SK-N-DZ (cell line): Measurements from ENCODE around the gene KIAA1671.

Experiments used
- DNase-seq: peaks from one replicate; pipeline ENCODE4 v3.0.0-alpha.2; 2015; ENCODE audit warnings: low spot score

KIAA1671 gene

DNA sequence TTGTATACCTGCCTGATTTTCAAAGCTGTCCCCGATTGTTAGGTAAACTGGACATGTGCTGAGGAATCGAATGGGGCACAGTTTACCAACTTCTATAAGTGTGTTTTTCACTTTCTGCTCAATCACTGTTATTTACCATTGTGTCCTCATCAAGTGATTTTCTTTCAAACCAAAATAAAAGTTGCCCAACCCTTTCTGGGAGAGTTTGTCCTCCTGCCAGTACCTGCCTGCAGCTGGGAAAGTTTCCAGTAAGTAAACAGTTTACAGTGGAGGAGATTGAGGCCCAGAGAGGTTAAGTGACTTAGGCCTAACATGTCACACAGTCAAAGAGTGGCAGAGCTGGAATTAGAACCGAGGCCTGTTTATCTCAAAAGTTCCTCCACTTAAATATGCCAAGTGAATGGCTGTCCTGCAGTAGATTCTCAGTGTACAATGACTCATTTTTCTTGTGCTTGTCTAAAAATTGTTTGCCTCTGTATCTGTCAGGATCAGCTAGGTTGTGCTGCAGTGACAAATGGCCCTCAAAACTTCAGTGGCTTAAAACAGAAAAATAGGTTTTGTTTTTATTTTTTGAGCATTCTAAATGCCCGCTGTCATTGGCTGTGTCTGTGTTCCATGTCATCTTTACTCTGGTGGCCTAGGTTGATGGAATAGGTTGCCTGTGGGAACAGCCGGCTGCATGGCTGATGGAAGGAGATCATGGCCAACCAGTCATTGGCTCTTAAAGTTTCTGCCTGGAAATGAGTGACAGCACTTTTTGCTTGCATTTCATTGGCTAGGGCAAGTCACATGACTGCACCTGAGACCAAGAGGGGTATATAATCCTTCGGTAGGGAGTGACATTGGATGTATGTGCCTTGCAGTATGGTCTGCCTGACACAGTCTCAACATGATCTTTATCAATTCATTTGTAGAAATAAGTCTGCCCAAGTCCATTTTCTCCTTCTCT, 185.3 kb downstream of the KIAA1671 start:
- DNase-seq, result peak; percentile 24

DNA sequence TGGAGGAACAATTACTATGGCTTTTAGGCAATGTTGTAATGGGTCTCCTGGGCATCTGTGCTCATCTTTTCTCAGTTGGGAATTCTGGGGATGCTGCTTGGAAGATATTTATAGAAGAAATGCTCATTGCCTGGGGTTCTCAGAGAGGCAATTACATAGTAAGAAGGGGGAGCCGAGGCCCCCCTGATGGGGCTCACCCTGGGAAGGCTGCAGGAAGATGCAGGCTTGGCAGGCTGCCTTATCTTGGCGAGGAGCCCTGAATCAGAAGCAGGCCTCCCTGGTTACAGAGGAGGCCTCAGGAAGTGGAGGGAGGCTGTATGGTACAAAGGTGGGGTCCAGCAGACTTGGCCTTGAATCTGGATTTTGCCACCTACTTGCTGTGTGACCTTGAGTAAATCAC, 186.5 kb downstream of the KIAA1671 start:
- DNase-seq, result no peak

- peak; percentile 78 for DNase-seq
These were observed 189.6 kb downstream of the KIAA1671 start for GRCh38 chr22:25142102-25142501.

DNA sequence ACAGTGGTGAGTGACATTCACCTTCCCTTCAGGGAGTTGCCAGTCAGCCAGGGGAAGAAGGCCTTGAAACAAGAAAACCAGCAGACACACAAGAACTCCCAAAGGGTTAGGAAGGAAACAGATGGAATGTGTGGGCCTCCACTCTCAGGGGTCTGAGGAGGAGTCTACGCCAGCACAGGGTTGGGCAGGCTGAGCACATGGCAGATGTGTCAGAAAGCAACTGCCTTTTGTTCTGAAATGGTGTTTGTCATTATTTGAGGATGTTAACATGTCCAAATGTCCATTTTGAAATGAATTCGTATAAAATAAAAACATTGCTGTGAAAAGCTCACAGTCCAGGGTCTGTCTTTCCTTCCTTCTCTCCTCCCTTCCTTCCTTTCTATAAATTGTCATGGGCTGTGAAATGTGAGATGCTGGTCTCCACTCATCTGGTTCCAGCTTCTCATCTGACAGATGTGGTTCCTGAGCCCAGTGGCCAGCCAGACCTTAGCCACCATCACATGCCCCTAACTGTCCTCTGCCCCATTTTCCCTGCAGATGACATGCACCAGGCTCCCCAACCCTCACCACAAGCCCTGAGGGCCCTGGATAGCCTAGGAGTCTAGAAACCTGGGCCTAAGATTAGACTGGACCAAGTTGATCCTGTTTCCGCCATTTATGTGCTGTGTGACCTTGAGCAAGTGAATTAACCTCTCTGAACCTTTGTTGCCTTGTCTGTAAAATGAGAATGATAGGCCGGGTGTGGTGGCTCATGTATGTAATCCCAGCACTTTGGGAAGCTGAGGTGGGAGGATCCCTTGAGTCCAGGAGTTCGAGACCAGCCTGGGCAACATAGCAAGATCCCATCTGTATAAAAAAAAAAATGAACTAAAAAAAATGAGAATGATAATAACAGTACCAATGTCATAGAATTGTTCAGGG, 190.9 kb downstream of the KIAA1671 start:
- no peak for DNase-seq

- DNase-seq, result no peak
These were observed 192.0 kb downstream of the KIAA1671 start for GRCh38 chr22:25144522-25144921.

DNA sequence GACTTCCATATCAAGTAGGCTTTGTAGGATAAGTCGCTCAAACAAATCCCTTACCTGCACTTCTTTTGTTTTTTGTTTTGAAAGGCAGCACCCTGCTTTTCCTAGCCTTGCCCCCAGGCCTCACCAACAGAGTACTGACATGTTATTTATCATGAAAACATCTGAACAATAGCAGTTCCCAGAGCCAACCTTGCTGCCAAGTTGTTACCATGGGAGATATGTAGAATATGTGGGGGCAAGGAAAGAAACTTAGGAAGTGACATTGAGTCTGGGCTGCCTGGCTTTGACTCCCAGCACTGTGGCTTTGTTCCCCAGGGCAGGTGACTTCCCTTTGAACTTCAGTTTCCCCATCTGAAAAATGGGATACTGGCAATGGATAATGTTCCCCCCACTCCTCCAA, 193.8 kb downstream of the KIAA1671 start:
- no peak for DNase-seq

DNA sequence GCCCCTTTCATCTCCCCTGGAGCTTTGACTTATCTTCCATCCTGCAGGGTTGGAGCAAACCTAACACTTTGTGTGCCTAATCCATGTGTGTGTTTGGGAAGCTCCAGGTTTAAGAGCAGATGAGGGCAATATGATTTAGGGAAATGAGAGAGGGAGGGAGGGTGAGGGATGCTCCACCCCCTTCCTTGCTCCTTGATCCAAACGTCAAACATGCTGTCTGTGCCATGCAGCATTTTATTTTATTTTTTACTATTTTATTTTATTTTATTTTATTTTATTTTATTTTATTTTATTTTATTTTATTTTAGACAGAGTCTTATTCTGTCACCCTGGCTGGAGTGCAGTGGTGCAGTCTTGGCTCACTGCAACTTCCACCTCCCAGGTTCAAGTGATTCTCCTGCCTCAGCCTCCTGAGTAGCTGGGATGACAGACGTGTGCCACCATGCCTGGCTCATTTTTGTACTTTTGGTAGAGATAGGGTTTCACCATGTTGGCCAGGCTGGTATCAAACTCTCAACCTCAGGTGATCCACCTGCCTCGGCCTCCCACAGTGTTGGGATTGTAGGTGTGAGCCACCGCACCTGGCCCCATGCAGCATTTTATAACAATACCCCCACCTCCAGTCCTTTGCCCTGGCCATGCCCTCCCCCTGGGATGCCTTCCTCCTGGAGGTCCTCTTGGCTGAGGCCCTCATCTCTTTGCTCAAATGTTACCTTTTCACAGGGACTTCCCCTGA, 194.6 kb downstream of the KIAA1671 start:
- no peak for DNase-seq

DNA sequence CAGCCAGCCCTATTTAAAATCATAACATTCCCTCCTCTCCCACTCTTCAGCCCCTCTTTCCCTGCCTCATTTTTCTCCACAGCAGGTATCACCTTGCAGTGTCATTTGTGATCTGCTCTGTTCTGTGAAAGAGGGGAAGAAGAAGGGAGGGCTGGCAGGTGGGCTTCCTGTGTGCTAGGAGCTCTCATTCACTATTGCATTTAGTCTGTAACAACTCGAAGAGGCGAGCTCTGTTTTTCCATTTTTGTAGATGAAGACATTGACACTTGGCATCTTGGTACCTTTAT, 195.1 kb downstream of the KIAA1671 start:
- DNase-seq, result no peak

DNA sequence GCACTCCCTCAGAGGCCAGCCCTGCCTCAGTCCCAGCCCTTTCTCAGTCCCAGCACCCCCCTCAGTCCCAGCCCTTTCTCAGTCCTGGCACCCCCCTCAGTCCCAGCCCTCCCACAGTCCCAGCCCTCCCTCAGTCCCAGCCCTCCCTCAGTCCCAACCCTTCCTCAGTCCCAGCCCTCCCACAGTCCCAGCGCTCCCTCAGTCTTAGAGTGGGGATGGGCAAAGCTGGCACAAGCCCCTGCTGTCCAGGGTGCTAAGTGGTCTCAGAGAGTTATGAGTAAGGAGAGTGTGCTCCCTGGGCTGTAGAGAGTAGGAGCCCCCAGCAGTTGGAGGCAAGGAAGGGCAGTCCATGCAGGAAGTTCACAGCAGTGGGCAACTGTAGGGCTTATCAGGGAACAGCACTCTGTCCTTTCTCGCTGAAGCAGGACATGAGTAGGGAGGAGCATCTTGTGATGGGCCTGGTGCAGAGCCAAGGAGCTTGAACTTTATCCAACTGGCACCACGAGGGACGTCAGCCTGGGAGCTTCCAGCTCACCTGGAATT, 195.7 kb downstream of the KIAA1671 start:
- DNase-seq, result no peak

GRCh38 chr22:25149014-25149413, 196.5 kb downstream of the KIAA1671 start:
- no peak for DNase-seq

GRCh38 chr22:25153961-25154666, 201.6 kb downstream of the KIAA1671 start:
- DNase-seq, result no peak

DNA sequence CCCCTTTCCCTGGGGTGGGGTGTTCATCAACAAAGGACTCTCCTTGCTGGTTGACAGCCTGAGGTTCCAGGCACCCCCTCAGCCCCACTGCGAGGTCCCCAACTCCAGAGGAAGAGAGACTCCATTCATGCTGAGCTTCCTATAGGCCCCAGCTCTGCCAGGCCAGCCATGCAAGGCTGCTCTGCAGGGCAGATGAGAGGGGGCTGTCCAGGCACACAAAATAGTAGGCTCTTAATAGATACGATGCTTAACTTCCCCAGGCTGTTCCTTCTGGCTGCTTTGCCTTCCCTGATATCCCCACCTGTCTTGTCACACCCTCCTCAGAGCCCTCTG, 202.1 kb downstream of the KIAA1671 start:
- no peak for DNase-seq

GRCh38 chr22:25156736-25157135, 204.2 kb downstream of the KIAA1671 start:
- DNase-seq, result no peak

DNA sequence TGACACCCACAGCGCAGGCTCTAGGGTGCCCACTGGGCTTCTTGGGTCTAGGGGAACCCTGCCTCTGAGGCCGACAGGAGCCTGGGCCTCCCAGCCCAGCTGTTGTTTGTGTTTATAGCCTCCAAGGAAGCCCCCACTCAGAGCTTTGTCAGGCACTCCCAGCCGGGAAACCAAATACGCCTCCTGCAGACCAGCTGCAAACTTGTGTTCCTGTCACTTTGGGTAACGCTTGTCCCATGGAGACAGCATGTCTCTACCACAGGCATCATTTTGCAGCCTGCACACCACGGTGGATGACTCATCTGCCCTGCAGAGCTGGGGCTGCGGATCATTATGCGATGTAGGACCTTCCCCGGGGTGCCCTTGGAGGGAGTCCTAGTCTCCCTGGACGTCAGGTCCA, 206.5 kb downstream of the KIAA1671 start:
- DNase-seq, result no peak

DNA sequence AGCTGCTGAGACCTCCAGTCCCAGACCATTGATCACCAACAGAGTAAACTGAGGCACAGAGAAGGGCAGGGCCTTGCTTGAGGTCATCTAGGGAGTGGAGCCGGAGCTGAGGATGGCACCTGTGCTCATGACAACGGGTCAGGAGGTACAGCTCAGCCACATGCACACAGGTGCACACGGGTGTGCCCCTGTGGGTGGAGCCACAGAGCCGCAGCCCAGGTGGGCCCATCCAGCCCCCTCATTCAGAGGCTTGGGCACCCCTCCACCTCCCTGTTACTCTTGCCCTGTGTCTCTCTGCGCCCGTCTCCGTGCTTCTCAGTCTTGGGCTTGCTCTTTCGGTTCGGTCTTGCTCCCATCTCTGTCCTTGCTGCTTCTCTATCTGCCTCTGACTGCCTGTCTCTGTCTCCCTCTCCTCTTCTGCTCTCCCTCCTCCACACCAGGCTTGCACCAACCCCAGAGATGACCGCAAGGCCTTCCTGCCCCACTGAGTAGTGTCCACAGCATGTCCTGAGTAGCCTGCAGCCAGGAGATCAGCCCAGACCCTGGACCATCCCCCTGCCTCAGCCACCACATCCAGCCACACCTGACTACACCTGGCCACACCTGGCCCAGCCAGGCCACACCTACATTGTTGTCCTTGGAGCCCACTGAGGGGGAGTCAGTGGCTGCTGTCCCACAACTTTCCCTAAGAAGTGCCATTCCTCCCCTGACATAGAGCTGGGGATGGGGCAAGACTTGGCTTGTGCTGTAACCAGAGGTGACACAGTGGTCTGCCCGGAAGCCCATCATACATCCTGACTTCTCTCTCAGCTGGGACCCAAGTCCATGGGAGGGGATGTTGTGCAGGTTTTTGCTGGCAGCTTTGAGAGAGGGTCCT, 207.8 kb downstream of the KIAA1671 start:
- no peak for DNase-seq

GRCh38 chr22:25161017-25161915, 208.8 kb downstream of the KIAA1671 start:
- no peak for DNase-seq

DNA sequence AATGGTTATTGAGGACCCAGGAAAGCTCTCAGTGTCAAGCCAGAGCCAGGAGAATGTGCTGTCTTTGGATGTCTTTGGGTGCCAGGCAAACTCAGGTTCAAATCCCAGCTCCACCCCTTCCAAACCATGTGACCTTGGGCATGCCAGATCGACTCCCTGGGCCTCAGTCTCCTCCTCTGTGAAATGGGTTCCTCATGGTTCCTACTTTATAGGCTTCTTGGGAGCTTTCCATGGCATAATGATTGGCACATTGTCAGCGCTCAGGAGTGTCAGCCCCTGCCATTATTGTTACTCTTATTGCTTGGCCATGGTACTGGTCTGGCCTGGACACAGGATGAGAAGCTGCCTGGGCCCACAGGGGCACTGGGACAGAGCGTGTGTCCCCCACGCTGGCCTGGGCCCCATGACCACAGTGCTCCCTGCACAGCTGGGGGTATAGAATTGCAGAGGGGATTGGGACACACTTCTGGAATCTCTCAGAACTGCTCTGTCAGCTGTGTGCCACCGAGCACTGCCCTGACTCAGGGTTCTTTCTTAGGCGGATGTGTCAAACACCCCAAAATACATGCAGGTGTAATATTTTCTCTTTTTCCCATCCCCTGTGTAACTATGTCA, 209.5 kb downstream of the KIAA1671 start:
- DNase-seq, result no peak

DNA sequence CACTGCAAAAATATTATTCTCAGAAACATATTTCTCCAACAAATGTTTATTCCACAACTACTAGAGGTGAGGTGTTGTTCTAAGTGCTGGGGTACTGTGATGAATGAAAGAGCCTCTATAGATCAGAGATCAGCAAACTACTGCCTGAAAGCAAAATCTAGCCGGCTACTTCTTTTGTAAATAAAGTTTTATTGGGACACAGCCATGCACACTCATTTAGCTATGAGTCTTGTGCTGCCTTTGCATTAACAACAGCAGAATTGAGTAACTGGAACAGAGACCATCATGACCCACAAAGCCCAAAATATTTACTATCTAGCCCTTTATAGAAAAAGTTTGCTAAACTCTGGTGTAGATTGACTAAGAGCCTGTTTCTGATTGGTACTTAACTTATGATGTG, 210.0 kb downstream of the KIAA1671 start:
- DNase-seq, result no peak

- no peak for DNase-seq
These were observed 213.3 kb downstream of the KIAA1671 start for GRCh38 chr22:25165785-25166184.
